Neural cell (in vitro differentiated cells): ENCODE data around the gene ROCK2. TPM values are rescaled to one million over a fixed set of nuclear protein-coding genes. Genes with fewer than 3 reads are reported as not detected.

ENCODE experiments used
- H2AFZ ChIP-seq: fragments of 200-600, 300-800 bp; sonication (generic), shearing (Covaris generic); 2 replicates; pipeline ENCODE4 v1.6.0; 2014; ENCODE audit warnings: low read depth, mild to moderate bottlenecking, antibody characterized with exemption, low read length, moderate library complexity
- H3F3A ChIP-seq: fragments of 200-600 bp; shearing (Covaris generic); 2 replicates; pipeline ENCODE4 v1.6.1; 2016; ENCODE audit warnings: mild to moderate bottlenecking, moderate library complexity, mixed read lengths, antibody characterized with exemption, low read length; ENCODE audit not compliant: insufficient read depth, poor library complexity, severe bottlenecking
- H3K27ac ChIP-seq: fragments of 200-600, 300-800 bp; sonication (generic), shearing (Covaris generic); 2 replicates; pipeline ENCODE4 v1.5.1; 2014; ENCODE audit warnings: mild to moderate bottlenecking, low read length, moderate library complexity
- H3K27me3 ChIP-seq: fragments of 300-800, 200-600 bp; sonication (generic), shearing (Covaris generic); 2 replicates; pipeline ENCODE4 v1.6.0; 2014; ENCODE audit warnings: mild to moderate bottlenecking, low read depth, low read length, moderate library complexity; ENCODE audit not compliant: insufficient read depth
- H3K36me3 ChIP-seq: fragments of 300-800, 200-600 bp; sonication (generic), shearing (Covaris generic); 2 replicates; pipeline ENCODE4 v1.5.1; 2014; ENCODE audit warnings: mild to moderate bottlenecking, antibody characterized with exemption, low read length, moderate library complexity; ENCODE audit not compliant: insufficient read depth
- H3K4me2 ChIP-seq: fragments of 300-800, 200-600 bp; sonication (generic), shearing (Covaris generic); 2 replicates; pipeline ENCODE4 v1.6.0; 2014; ENCODE audit warnings: mild to moderate bottlenecking, low read length
- H3K4me3 ChIP-seq: fragments of 300-800, 200-600 bp; sonication (generic), shearing (Covaris generic); 2 replicates; pipeline ENCODE4 v1.5.1; 2014; ENCODE audit warnings: mild to moderate bottlenecking, low read length, moderate library complexity
- H3K79me2 ChIP-seq: fragments of 200-600 bp; shearing (Covaris generic); replicated peaks from 2 replicates; pipeline ENCODE4 v1.6.0; 2014; ENCODE audit warnings: mild to moderate bottlenecking, low read length, moderate library complexity; ENCODE audit not compliant: insufficient read depth
- H3K9ac ChIP-seq: fragments of 300-800, 200-600 bp; sonication (generic), shearing (Covaris generic); 2 replicates; pipeline ENCODE4 v1.6.1; 2016; ENCODE audit warnings: mild to moderate bottlenecking, low read length, mixed read lengths
- H3K9me2 ChIP-seq: fragments of 200-600 bp; shearing (Covaris generic); 2 replicates; pipeline ENCODE4 v1.6.1; 2016; ENCODE audit warnings: mild to moderate bottlenecking, low read length, mixed read lengths; ENCODE audit not compliant: insufficient read depth
- H3K9me3 ChIP-seq: fragments of 200-600, 300-800 bp; sonication (generic), shearing (Covaris generic); 2 replicates; pipeline ENCODE4 v1.6.1; 2016; ENCODE audit warnings: mild to moderate bottlenecking, mixed run types, low read length, moderate library complexity, mixed read lengths
- H4K20me1 ChIP-seq: fragments of 200-600 bp; shearing (Covaris generic); 2 replicates; pipeline ENCODE4 v1.6.1; 2016; ENCODE audit warnings: mild to moderate bottlenecking, mixed run types; ENCODE audit not compliant: insufficient read depth
- CTCF ChIP-seq: fragments of 450-650 bp; IDR thresholded peaks from 2 replicates; pipeline ENCODE4 v1.5.1; 2014; ENCODE audit warnings: antibody characterized with exemption, mild to moderate bottlenecking, moderate library complexity; ENCODE audit not compliant: poor library complexity, severe bottlenecking
- EP300 ChIP-seq: fragments of 450-650 bp; conservative IDR thresholded peaks from 2 replicates; pipeline ENCODE4 v1.6.1; 2014; ENCODE audit warnings: antibody characterized with exemption, mild to moderate bottlenecking, moderate library complexity; ENCODE audit not compliant: poor library complexity, severe bottlenecking
- EZH2 ChIP-seq: fragments of 200-600, 300-800 bp; shearing (Covaris generic), sonication (generic); IDR thresholded peaks from 2 replicates; pipeline ENCODE4 v1.6.1; 2014; ENCODE audit warnings: antibody characterized with exemption, low read length, borderline replicate concordance, mild to moderate bottlenecking; ENCODE audit not compliant: insufficient read depth, poor library complexity, severe bottlenecking
- MXI1 ChIP-seq: fragments of 450-650 bp; conservative IDR thresholded peaks from 2 replicates; pipeline ENCODE4 v1.6.1; 2014; ENCODE audit warnings: antibody characterized with exemption, mild to moderate bottlenecking; ENCODE audit not compliant: poor library complexity, severe bottlenecking
- POLR2AphosphoS5 ChIP-seq: IDR thresholded peaks from 2 replicates; pipeline ENCODE4 v1.6.1; 2012
- RAD21 ChIP-seq: fragments of 450-650 bp; conservative IDR thresholded peaks from 2 replicates; pipeline ENCODE4 v1.6.1; 2014; ENCODE audit warnings: antibody characterized with exemption, mild to moderate bottlenecking, moderate library complexity
- REST ChIP-seq: IDR thresholded peaks from 2 replicates; pipeline ENCODE4 v1.6.1; 2012; ENCODE audit warnings: borderline replicate concordance
- SMC3 ChIP-seq: fragments of 450-650 bp; conservative IDR thresholded peaks from 2 replicates; pipeline ENCODE4 v1.6.1; 2014; ENCODE audit warnings: antibody characterized with exemption, mild to moderate bottlenecking, moderate library complexity; ENCODE audit not compliant: poor library complexity
- TAF1 ChIP-seq: IDR thresholded peaks from 2 replicates; pipeline ENCODE4 v1.6.1; 2012; ENCODE audit warnings: low read depth
- polyA plus RNA-seq: library from polyadenylated mRNA; depleted of rRNA; stranded (reverse); fragments of >200 nt; gene quantifications from 2 replicates; pipeline ENCODE4 v1.2.3, GENCODE V29; 2014

ROCK2 gene
- polyA plus RNA-seq, 1 donor from 2014 or later: 25.7 TPM

DNA sequence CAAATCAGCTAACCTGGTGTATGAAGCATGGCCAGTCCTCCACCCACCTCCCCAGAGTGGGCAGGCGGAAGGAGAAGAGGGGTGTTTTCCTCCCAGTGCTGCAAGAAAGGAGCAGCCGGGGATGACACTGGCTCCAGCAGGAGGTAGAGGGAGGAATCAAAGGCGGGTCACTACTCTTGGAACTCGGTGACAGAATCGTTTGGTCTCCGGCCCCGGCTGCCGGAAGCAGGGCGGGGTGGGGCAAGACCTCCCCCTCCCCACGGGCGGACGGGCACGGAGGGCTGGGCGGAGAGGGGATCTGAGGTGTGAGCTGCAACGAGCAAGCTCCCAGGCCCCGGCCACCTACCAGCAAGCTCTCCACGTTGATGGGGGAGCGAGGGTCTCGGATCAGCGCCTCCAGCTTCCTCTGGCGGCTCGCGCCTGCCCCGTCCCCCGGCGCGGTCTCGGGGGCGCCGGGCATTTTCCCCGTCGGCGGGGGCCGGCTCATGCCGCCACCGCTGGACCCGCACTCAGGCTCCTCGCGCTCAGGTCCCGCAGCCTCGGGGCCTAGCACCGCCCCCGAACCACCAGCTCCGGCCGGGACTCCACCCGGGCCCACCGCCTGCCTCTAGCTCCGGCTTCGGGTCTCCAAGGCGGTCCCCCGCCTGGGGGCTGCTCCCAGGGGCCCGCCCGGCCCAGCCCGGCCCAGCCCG, 640 bp downstream of the ROCK2 start:
- Histone ChIP-seq H4K20me1 (peaks cover 7% of the 10 kb centered on the region), H3K36me3 (no peaks in the 10 kb centered on the region), H3K4me3 (peak overlapping the region; percentile 85), H3K27ac (peak overlapping the region; percentile 77), H3K9me2 (no peaks in the 10 kb centered on the region), H3K27me3 (no peaks in the 10 kb centered on the region), H2AFZ (peak overlapping the region; percentile 30), H3K4me2 (peak overlapping the region; percentile 74), H3F3A (peaks cover 3% of the 10 kb centered on the region), H3K9me3 (no peaks in the 10 kb centered on the region), H3K79me2 (peaks cover 55% of the 10 kb centered on the region), H3K9ac (peak overlapping the region; percentile 90)
- no peak for TF ChIP-seq CTCF
- peak; percentile 74 for TF ChIP-seq MXI1
- peak; percentile 11 for TF ChIP-seq RAD21
- no peak for TF ChIP-seq TAF1
- TF ChIP-seq EP300: no peak
- peak; percentile 43 for TF ChIP-seq POLR2AphosphoS5
- no peak for TF ChIP-seq EZH2
- TF ChIP-seq REST: peak; percentile 55
- no peak for TF ChIP-seq SMC3

DNA sequence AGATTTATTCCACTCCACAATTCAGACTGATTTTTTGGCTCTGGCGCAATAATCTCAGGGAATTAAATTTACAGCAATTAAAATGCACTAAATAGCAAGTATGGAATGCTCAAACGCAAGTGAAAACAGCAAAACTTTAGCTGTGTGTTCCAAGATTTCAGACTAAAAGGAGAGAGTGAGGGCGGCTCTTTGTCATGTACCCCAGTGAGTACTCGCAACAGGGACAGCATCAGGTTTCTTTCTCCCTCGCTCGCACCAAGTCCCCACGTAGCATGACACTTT, 1.1 kb downstream of the ROCK2 start:
- Histone ChIP-seq H4K20me1 (peaks cover 7% of the 10 kb centered on the region), H3K36me3 (no peaks in the 10 kb centered on the region), H3F3A (peaks cover 3% of the 10 kb centered on the region), H3K9me3 (no peaks in the 10 kb centered on the region), H3K79me2 (peaks cover 60% of the 10 kb centered on the region), H3K4me2 (peak overlapping the region; percentile 74), H3K9ac (peak overlapping the region; percentile 90), H3K27me3 (no peaks in the 10 kb centered on the region), H3K9me2 (no peaks in the 10 kb centered on the region), H2AFZ (peak overlapping the region; percentile 30), H3K27ac (peak overlapping the region; percentile 77), H3K4me3 (peak overlapping the region; percentile 85)
- TF ChIP-seq POLR2AphosphoS5 (no peak), RAD21 (peak; percentile 29), EP300 (no peak), SMC3 (peak; percentile 28)
